Astrocyte of the cerebellum (primary cell): ENCODE results near the gene PNKP.

ENCODE experiments used
- DNase-seq: peaks from one replicate; pipeline ENCODE4 v3.0.0-alpha.2; 2011; ENCODE audit warnings: low read depth
- H3K4me3 ChIP-seq: 2 replicates; pipeline ENCODE4 v1.5.1; 2011; ENCODE audit warnings: mild to moderate bottlenecking, low read depth, low read length, moderate library complexity
- in situ Hi-C: cut with HindIII; loops from 2 replicates; pipeline ENCODE4 v1.10.0; 2017; ENCODE audit warnings: low sequenced_read_pairs
- TF ChIP-seq, protein P1 (sequence below): IDR thresholded peaks from 2 replicates; pipeline ENCODE4 v1.5.1; 2012; ENCODE audit warnings: low read length, low read depth, moderate library complexity, mild to moderate bottlenecking; ENCODE audit errors: missing control alignments

The PNKP gene

DNA sequence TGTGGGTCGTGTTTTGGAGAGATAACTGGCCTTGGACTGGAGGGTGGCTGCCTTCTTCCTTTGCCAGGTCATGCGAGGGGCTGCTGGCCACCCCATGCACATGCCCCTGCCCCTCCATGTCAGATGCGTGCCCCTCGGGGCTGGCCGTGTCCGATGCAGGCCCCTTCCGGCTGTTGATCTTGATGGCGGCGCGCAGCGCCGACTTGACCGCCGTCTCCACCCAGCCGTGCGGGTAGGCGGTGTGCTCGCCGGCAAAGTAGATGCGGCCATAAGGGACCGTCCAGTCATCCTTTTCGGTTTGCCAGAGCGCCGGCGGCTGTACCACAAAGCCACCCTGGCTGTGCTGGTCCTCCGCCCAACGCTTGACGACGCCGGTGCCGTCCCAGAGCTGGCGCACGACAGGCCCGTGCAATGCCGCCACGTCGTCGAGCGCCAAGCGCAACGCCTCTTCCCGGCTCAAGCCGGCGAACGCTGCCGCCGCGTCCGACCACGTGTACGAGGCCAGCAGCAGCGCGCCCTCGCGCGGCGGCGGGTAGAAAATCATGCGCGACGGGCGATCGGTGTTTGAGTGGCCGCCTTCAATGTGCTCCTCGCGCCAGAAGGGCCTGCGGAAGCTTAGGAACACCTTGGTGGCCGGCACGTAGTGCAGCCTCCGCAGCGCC, 22.4 kb upstream of the PNKP start:
- TF ChIP-seq, protein P1, sequence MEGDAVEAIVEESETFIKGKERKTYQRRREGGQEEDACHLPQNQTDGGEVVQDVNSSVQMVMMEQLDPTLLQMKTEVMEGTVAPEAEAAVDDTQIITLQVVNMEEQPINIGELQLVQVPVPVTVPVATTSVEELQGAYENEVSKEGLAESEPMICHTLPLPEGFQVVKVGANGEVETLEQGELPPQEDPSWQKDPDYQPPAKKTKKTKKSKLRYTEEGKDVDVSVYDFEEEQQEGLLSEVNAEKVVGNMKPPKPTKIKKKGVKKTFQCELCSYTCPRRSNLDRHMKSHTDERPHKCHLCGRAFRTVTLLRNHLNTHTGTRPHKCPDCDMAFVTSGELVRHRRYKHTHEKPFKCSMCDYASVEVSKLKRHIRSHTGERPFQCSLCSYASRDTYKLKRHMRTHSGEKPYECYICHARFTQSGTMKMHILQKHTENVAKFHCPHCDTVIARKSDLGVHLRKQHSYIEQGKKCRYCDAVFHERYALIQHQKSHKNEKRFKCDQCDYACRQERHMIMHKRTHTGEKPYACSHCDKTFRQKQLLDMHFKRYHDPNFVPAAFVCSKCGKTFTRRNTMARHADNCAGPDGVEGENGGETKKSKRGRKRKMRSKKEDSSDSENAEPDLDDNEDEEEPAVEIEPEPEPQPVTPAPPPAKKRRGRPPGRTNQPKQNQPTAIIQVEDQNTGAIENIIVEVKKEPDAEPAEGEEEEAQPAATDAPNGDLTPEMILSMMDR = peak; percentile 60
- no peak overlapping the region for H3K4me3 ChIP-seq
- in situ Hi-C loops = no loop called here
- DNase-seq = peak; percentile 24

DNA sequence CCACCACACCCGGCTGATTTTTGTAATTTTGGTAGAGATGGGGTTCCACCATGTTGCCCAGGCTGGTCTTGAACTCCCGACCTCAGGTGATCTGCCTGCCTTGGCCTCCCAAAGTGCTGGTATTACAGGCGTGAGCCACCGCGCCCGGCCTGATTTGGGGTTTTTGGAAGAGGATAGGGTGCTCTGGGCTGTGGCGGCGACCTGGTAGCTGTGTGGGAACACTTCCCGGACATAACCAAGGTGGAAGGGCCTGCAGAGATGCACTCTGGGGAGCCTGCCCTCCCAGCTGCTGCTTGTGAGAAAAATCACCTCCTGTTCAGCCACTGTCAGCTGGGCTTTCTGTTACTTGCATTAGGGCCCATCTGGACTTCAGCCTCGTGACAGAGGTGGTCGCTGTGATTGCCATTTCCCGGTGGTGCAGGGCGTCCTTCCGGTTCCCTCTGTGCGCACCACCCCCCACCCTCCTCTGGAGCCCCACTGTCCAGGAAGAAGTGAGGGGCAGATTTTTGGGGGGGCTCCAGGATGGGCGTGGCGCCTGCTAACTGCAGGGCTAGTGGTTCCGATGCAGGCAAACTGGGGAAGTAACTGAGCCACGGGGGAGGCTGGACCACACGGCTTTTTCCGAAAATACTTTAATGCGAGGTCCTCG, 21.8 kb upstream of the PNKP start:
- in situ Hi-C loops = no loop called here
- no peak for DNase-seq
- TF ChIP-seq, protein P1 = no peak
- H3K4me3 ChIP-seq = no peak overlapping the region

DNA sequence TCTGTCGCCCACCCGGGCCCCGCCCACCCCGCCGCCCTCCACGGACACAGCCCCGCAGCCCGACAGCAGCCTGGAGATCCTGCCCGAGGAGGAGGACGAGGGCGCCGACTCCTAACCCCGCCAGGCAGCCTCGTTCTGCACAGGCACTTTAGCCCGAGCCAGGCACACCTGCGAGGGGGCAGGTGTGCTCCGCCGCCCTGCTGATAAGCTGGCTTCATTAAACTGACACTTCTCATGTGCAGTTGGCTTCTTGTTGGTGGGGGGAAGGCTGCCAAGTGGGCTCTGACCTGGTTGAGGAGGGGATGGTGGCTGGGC, 21.1 kb upstream of the PNKP start:
- TF ChIP-seq, protein P1 = no peak
- no peak overlapping the region for H3K4me3 ChIP-seq
- DNase-seq = no peak
- in situ Hi-C loops = no loop called here

GRCh38 chr19:49887665-49888509, 20.5 kb upstream of the PNKP start:
- H3K4me3 ChIP-seq = no peak overlapping the region
- DNase-seq = no peak
- TF ChIP-seq, protein P1 = no peak
- in situ Hi-C loops = no loop called here

GRCh38 chr19:49887037-49887664, 19.8 kb upstream of the PNKP start:
- DNase-seq = no peak
- TF ChIP-seq, protein P1 = no peak
- in situ Hi-C loops = no loop called here
- H3K4me3 ChIP-seq = no peak overlapping the region

- TF ChIP-seq, protein P1 = no peak
- in situ Hi-C loops = no loop called here
- no peak overlapping the region for H3K4me3 ChIP-seq
- no peak for DNase-seq
These were observed 17.4 kb upstream of the PNKP start for GRCh38 chr19:49884760-49885159.
